WTC11 (cell line): Measurements from ENCODE around the gene TRAF3IP1. TPM values are rescaled to one million over a fixed set of nuclear protein-coding genes. Genes with fewer than 3 reads are reported as not detected.

Experiments
- ATAC-seq: fragments of 200-7000 bp; cut with Tn5 transposase; 2 replicates; pipeline ENCODE4 v1.10.0; 2021; ENCODE audit warnings: mild to moderate bottlenecking, moderate library complexity
- Bru-seq: library from RNA; stranded (reverse); fragments of 400-500 nt; gene quantifications from one replicate; lab custom pipeline; 2021; lab: Mats Ljungman, UMichigan
- CTCF ChIA-PET: fragments of 300-600 bp; sonication (Branson Sonifier 250); formaldehyde crosslinking; loops from one replicate; lab custom pipeline; 2021; ENCODE audit warnings: antibody characterized with exemption; lab: Charles Lee
- POLR2A ChIA-PET: fragments of 350-600 bp; sonication (Branson Sonifier 250); formaldehyde crosslinking; loops from one replicate; lab custom pipeline; 2021; ENCODE audit warnings: antibody characterized with exemption; lab: Charles Lee
- DNase-seq: peaks from one replicate; pipeline ENCODE4 v3.0.0; 2021; ENCODE audit warnings: low spot score
- H3K27ac Mint-ChIP-seq: 2 replicates; pipeline ENCODE4 v1.8.0; 2021; ENCODE audit warnings: mixed read lengths
- H3K27me3 Mint-ChIP-seq: 2 replicates; pipeline ENCODE4 v1.8.0; 2021; ENCODE audit warnings: low read depth, mild to moderate bottlenecking, moderate library complexity, mixed read lengths
- H3K36me3 Mint-ChIP-seq: 2 replicates; pipeline ENCODE4 v1.8.0; 2021; ENCODE audit warnings: mixed read lengths
- H3K4me1 Mint-ChIP-seq: 2 replicates; pipeline ENCODE4 v1.8.0; 2022; ENCODE audit warnings: mixed read lengths
- H3K4me3 Mint-ChIP-seq: 2 replicates; pipeline ENCODE4 v1.8.0; 2021; ENCODE audit warnings: mild to moderate bottlenecking, moderate library complexity, mixed read lengths
- H3K9me3 Mint-ChIP-seq: 2 replicates; pipeline ENCODE4 v1.8.0; 2021; ENCODE audit warnings: mixed read lengths
- ETV6 ChIP-seq: sonication (generic); formaldehyde crosslinking; IDR thresholded peaks from 2 replicates; pipeline ENCODE4 v1.8.1; 2022; ENCODE audit warnings: mild to moderate bottlenecking, missing genetic modification reagents
- GABPB1 ChIP-seq: sonication (generic); formaldehyde crosslinking; IDR thresholded peaks from 2 replicates; pipeline ENCODE4 v1.8.1; 2023; ENCODE audit warnings: mild to moderate bottlenecking, missing genetic modification reagents
- GTF2I ChIP-seq: fragments of 250-450 bp; sonication (Bioruptor Pico); conservative IDR thresholded peaks from 2 replicates; pipeline ENCODE4 v1.4.0; 2021; ENCODE audit warnings: mild to moderate bottlenecking
- IRF2 ChIP-seq: sonication (generic); formaldehyde crosslinking; IDR thresholded peaks from 2 replicates; pipeline ENCODE4 v1.8.0; 2022; ENCODE audit warnings: low read depth, missing genetic modification reagents, borderline replicate concordance
- KAT7 ChIP-seq: sonication (generic); formaldehyde crosslinking; IDR thresholded peaks from 2 replicates; pipeline ENCODE4 v1.8.1; 2023; ENCODE audit warnings: missing genetic modification reagents, mild to moderate bottlenecking, borderline replicate concordance
- MLX ChIP-seq: sonication (generic); formaldehyde crosslinking; IDR thresholded peaks from 2 replicates; pipeline ENCODE4 v1.8.1; 2023; ENCODE audit warnings: mild to moderate bottlenecking, missing genetic modification reagents, moderate library complexity
- NFE2L1 ChIP-seq: sonication (generic); formaldehyde crosslinking; IDR thresholded peaks from 2 replicates; pipeline ENCODE4 v1.8.1; 2023; ENCODE audit warnings: missing genetic modification reagents
- PRDM15 ChIP-seq: sonication (generic); formaldehyde crosslinking; IDR thresholded peaks from 2 replicates; pipeline ENCODE4 v1.8.0; 2022; ENCODE audit warnings: missing genetic modification reagents
- SP1 ChIP-seq: sonication (generic); formaldehyde crosslinking; conservative IDR thresholded peaks from 2 replicates; pipeline ENCODE4 v1.8.1; 2022; ENCODE audit warnings: missing genetic modification reagents
- ZNF219 ChIP-seq: sonication (generic); formaldehyde crosslinking; IDR thresholded peaks from 2 replicates; pipeline ENCODE4 v1.8.0; 2023; ENCODE audit warnings: missing genetic modification reagents, mild to moderate bottlenecking, borderline replicate concordance
- ZNF423 ChIP-seq: fragments of 250-450 bp; sonication (Bioruptor Pico); IDR thresholded peaks from 2 replicates; pipeline ENCODE4 v2.1.2; 2022; ENCODE audit warnings: mild to moderate bottlenecking, moderate library complexity
- long read RNA-seq, 3 experiments: library from RNA in 1 of 3; library from capped mRNA in 1 of 3; library from polyadenylated mRNA in 1 of 3; unstranded in 2 of 3; stranded (forward) in 1 of 3; transcript quantifications; one replicate each; pipeline ENCODE4 v2.0.0, GENCODE V29; 2021
- total RNA-seq: library from RNA; stranded (reverse); gene quantifications from 3 replicates; pipeline ENCODE4 v1.2.3, GENCODE V29; 2021
- TF ChIP-seq, protein P1 (sequence below): sonication (generic); formaldehyde crosslinking; IDR thresholded peaks from 2 replicates; pipeline ENCODE4 v1.8.0; 2022; ENCODE audit warnings: mild to moderate bottlenecking, missing genetic modification reagents
- TF ChIP-seq, protein P2 (sequence below): sonication (generic); formaldehyde crosslinking; IDR thresholded peaks from 2 replicates; pipeline ENCODE4 v1.8.1; 2023; ENCODE audit warnings: mild to moderate bottlenecking, missing genetic modification reagents, borderline replicate concordance

TRAF3IP1 gene
- total RNA-seq = 14.7 to 18.7 TPM (median 16.8 TPM) in 3 replicates
- percentile 62 among the genes with signal in this experiment for Bru-seq, nascent RNA
- long read RNA-seq, experiment 1, partial matches to known transcripts = 8 of 100 reads
- long read RNA-seq, experiment 1, other reads (novel, unspliced or antisense) = 91 of 100 reads
- long read RNA-seq, experiment 2, partial matches to known transcripts = 1 of 8 reads
- long read RNA-seq, experiment 2, other reads (novel, unspliced or antisense) = 7 of 8 reads
- long read RNA-seq, experiment 3, partial matches to known transcripts = 1 of 3 reads
- long read RNA-seq, experiment 3, other reads (novel, unspliced or antisense) = 2 of 3 reads

GRCh38 chr2:238320246-238320647 lies at the start of gene TRAF3IP1:
Gene TRAF3IP1, plus strand, starts transcription at chr2:238320518. Its CDS starts 145 bp downstream, at chr2:238320663.
- peaks cover 16% of the 10 kb centered on the region for H3K27me3 Mint-ChIP-seq
- H3K9me3 Mint-ChIP-seq = no peaks in the 10 kb centered on the region
- H3K4me3 Mint-ChIP-seq = peak within 1 kb of the TSS; percentile 78
- CTCF ChIA-PET = interaction anchor here (0.9 kb wide), 1 partner anchor 15 kb away, joined by 3 read pairs; no protein-coding TSS in a partner anchor
- POLR2A ChIA-PET = no interaction called here
- ATAC-seq (peak; percentile 91), DNase-seq (peak; percentile 93)
- no peak within 1 kb of the TSS for H3K27ac Mint-ChIP-seq
- H3K36me3 Mint-ChIP-seq = no peaks in the 10 kb centered on the region
- TF ChIP-seq SP1 (CRISPR knock-in tag) = peak; percentile 73
- TF ChIP-seq GABPB1 = peak; percentile 31; the same call in 1 of the 2 replicates
- 0 out of 2 replicates have a peak, but pooled peaks have one; percentile 23 for TF ChIP-seq PRDM15 (CRISPR knock-in tag)
- 0 out of 2 replicates have a peak, but pooled peaks have one; percentile 54 for TF ChIP-seq KAT7 (CRISPR knock-in tag)
- no peak for TF ChIP-seq NFE2L1
- no peak for TF ChIP-seq ETV6 (CRISPR knock-in tag)
- TF ChIP-seq, protein P1, sequence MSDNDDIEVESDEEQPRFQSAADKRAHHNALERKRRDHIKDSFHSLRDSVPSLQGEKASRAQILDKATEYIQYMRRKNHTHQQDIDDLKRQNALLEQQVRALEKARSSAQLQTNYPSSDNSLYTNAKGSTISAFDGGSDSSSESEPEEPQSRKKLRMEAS (CRISPR knock-in tag) = peak; percentile 41; the same call in 1 of the 2 replicates
- no peak for TF ChIP-seq GTF2I (CRISPR knock-in tag)
- TF ChIP-seq, all 79 proteins: peak for 5
- peaks cover 10% of the 10 kb centered on the region for H3K4me1 Mint-ChIP-seq

- Mint-ChIP-seq H3K4me1 (no peaks in the 10 kb centered on the region), H3K4me3 (no peak overlapping the region), H3K27me3 (no peaks in the 10 kb centered on the region), H3K27ac (no peak overlapping the region), H3K36me3 (peaks cover 5% of the 10 kb centered on the region), H3K9me3 (no peaks in the 10 kb centered on the region)
- ATAC-seq (no peak), DNase-seq (no peak)
- POLR2A ChIA-PET = interaction anchor here (0.6 kb wide), 1 partner anchor 68 kb away, joined by 3 read pairs; no protein-coding TSS in a partner anchor
- no peak for TF ChIP-seq GTF2I (CRISPR knock-in tag)
- no peak for TF ChIP-seq IRF2
- TF ChIP-seq ZNF219 (CRISPR knock-in tag) = no peak
- TF ChIP-seq MLX (CRISPR knock-in tag) = no peak
- TF ChIP-seq, protein P2, sequence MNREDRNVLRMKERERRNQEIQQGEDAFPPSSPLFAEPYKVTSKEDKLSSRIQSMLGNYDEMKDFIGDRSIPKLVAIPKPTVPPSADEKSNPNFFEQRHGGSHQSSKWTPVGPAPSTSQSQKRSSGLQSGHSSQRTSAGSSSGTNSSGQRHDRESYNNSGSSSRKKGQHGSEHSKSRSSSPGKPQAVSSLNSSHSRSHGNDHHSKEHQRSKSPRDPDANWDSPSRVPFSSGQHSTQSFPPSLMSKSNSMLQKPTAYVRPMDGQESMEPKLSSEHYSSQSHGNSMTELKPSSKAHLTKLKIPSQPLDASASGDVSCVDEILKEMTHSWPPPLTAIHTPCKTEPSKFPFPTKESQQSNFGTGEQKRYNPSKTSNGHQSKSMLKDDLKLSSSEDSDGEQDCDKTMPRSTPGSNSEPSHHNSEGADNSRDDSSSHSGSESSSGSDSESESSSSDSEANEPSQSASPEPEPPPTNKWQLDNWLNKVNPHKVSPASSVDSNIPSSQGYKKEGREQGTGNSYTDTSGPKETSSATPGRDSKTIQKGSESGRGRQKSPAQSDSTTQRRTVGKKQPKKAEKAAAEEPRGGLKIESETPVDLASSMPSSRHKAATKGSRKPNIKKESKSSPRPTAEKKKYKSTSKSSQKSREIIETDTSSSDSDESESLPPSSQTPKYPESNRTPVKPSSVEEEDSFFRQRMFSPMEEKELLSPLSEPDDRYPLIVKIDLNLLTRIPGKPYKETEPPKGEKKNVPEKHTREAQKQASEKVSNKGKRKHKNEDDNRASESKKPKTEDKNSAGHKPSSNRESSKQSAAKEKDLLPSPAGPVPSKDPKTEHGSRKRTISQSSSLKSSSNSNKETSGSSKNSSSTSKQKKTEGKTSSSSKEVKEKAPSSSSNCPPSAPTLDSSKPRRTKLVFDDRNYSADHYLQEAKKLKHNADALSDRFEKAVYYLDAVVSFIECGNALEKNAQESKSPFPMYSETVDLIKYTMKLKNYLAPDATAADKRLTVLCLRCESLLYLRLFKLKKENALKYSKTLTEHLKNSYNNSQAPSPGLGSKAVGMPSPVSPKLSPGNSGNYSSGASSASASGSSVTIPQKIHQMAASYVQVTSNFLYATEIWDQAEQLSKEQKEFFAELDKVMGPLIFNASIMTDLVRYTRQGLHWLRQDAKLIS (CRISPR knock-in tag) = no peak
- no peak for TF ChIP-seq ZNF423
- CTCF ChIA-PET = no interaction called here
These were observed 49.7 kb upstream of the TRAF3IP1 start for GRCh38 chr2:238270606-238271005.
